ENCODE measurements around the gene CCDC187. TPM values are rescaled to one million over a fixed set of nuclear protein-coding genes. Genes with fewer than 3 reads are reported as not detected.
A peak's percentile ranks its signal among the peaks of the same experiment; 100 is the strongest.

CCDC187 gene
- polyA plus RNA-seq, 3 donors: not detected

GRCh38 chr9:136282272-136282861 lies 21.5 kb downstream of the CCDC187 start:
- peak overlapping the region in 1 of 7 donors; percentile 69 for H3K27ac Mint-ChIP-seq
- no peaks in the 10 kb centered on the region for H3K36me3 Mint-ChIP-seq
- H3K27me3 ChIP-seq (ENCODE audit: control insufficient read depth in 2 of 2, insufficient read depth in 2 of 2, low read length in 2 of 2): no peaks in the 10 kb centered on the region

More at GRCh38 chr9:136282272-136282861, 21.5 kb downstream of the CCDC187 start:
- peaks cover 0 to 2% (median 0%) of the 10 kb centered on the region in 7 donors for H3K9me3 Mint-ChIP-seq
- H3K27me3 Mint-ChIP-seq (ENCODE audit: low read depth in 3 of 3): peaks cover 8 to 20% (median 17%) of the 10 kb centered on the region in 3 donors
- Histone ChIP-seq H3K27ac (ENCODE audit: low read depth in 1 of 2, low read length in 2 of 2) (no peak overlapping the region), H3K4me3 (replicated peaks in 1 of 3; ENCODE audit: low read depth in 2 of 3, low read length in 3 of 3) (no peak overlapping the region), H3K79me2 (ENCODE audit: insufficient read depth, low read length) (no peaks in the 10 kb centered on the region), H3K9me3 (replicated peaks in 1 of 2; ENCODE audit: control insufficient read depth in 1 of 2, insufficient read depth in 1 of 2, low read length in 2 of 2) (no peaks in the 10 kb centered on the region), H3K36me3 (replicated peaks in 1 of 2; ENCODE audit: control insufficient read depth in 1 of 2, insufficient read depth in 2 of 2, low read length in 2 of 2) (no peaks in the 10 kb centered on the region), H2AFZ (ENCODE audit: insufficient read depth, low read depth, low read length, poor library complexity, severe bottlenecking) (no peak overlapping the region), H3K9ac (ENCODE audit: insufficient read depth, low read length, poor library complexity, severe bottlenecking) (no peak overlapping the region), H3K4me2 (replicated peaks; ENCODE audit: extremely low read depth, low read length, poor library complexity, severe bottlenecking) (no peak overlapping the region), H3K4me1 (ENCODE audit: control insufficient read depth in 1 of 2, insufficient read depth in 2 of 2, low read length in 2 of 2) (no peaks in the 10 kb centered on the region), H4K20me1 (ENCODE audit: insufficient read depth, low read length) (no peaks in the 10 kb centered on the region)
- intact Hi-C loops (cut with micrococcal nuclease): loop anchor here in 1 of 2 donors (5.0 to 10.0 kb wide), 2 partner anchors 110 to 678 kb away; no protein-coding TSS in a partner anchor
- WGBS (ENCODE audit: insufficient coverage): 34% methylated on average over 10 of the region's 14 CpGs
- no peak for TF ChIP-seq CTCF (IDR thresholded peaks at IDR 0.05)
- H3K4me1 Mint-ChIP-seq: no peaks in the 10 kb centered on the region
- no peak for DNase-seq
- H3K4me3 Mint-ChIP-seq: no peak overlapping the region
